Cardiac muscle cell (in vitro differentiated cells and primary cell): Measurements from ENCODE around the gene ACP1. TPM values are rescaled to one million over a fixed set of nuclear protein-coding genes. Genes with fewer than 3 reads are reported as not detected.

Source experiments
- DNase-seq, 2 donors: peaks; one replicate each; pipeline versions ENCODE4 v3.0.0 to v3.0.0-alpha.2; 2010 to 2017; ENCODE audit warnings: low read depth in 1 of 2, low spot score in 1 of 2
- H3K27ac ChIP-seq: fragments of 200-600 bp; sonication (generic); 2 replicates; pipeline ENCODE4 v1.5.1; 2016
- H3K27me3 ChIP-seq: fragments of 200-600 bp; sonication (generic); 2 replicates; pipeline ENCODE4 v1.6.0; 2016; ENCODE audit warnings: control low read depth
- H3K36me3 ChIP-seq: fragments of 200-600 bp; sonication (generic); 2 replicates; pipeline ENCODE4 v1.5.1; 2016; ENCODE audit warnings: control low read depth
- H3K4me1 ChIP-seq: fragments of 200-600 bp; sonication (generic); 2 replicates; pipeline ENCODE4 v1.8.1; 2017; ENCODE audit warnings: low read depth, mild to moderate bottlenecking, mixed run types
- H3K4me3 ChIP-seq: fragments of 200-600 bp; sonication (generic); 2 replicates; pipeline ENCODE4 v1.5.1; 2016; ENCODE audit warnings: mild to moderate bottlenecking
- H3K9me3 ChIP-seq: fragments of 200-600 bp; sonication (generic); 2 replicates; pipeline ENCODE4 v1.5.1; 2017; ENCODE audit warnings: low read depth, mild to moderate bottlenecking, control low read depth
- CTCF ChIP-seq: IDR thresholded peaks from 2 replicates; pipeline ENCODE4 v1.5.1; 2012; ENCODE audit warnings: low read depth, mild to moderate bottlenecking, low read length
- polyA plus RNA-seq: library from polyadenylated mRNA; unstranded; fragments of >200 nt; fragmentation: Nextera tagmentation; extraction: Ambion mirVana; gene quantifications from 2 replicates; pipeline ENCODE4 v1.2.1, GENCODE V29; 2016
- total RNA-seq: library from RNA; depleted of rRNA; stranded (reverse); fragments of >200 nt; gene quantifications from 2 replicates; pipeline ENCODE4 v1.2.3, GENCODE V29; 2016

ACP1 gene
- total and polyA plus RNA-seq, 2 experiments from 2014 or later = 92.8 to 216 TPM

- Histone ChIP-seq H3K9me3 (no peaks in the 10 kb centered on the region), H3K36me3 (peaks cover 28% of the 10 kb centered on the region), H3K27me3 (peaks cover 23% of the 10 kb centered on the region), H3K27ac (no peak overlapping the region), H3K4me1 (no peaks in the 10 kb centered on the region), H3K4me3 (no peak overlapping the region)
- DNase-seq = no peak
- TF ChIP-seq CTCF = no peak
Observed at GRCh38 chr2:281381-281780, 16.6 kb downstream of the ACP1 start.

GRCh38 chr2:282371-283263 is 17.9 kb downstream of the ACP1 start:
- DNase-seq = no peak
- H3K36me3 ChIP-seq = peaks cover 17% of the 10 kb centered on the region
- H3K27me3 ChIP-seq = peaks cover 35% of the 10 kb centered on the region
- H3K4me1 ChIP-seq = peaks cover 4% of the 10 kb centered on the region
- no peak for TF ChIP-seq CTCF
- H3K9me3 ChIP-seq = no peaks in the 10 kb centered on the region
- no peak overlapping the region for H3K4me3 ChIP-seq
- no peak overlapping the region for H3K27ac ChIP-seq

GRCh38 chr2:283996-284794 is 19.4 kb downstream of the ACP1 start:
- no peak overlapping the region for H3K27ac ChIP-seq
- H3K4me3 ChIP-seq = no peak overlapping the region
- peaks cover 51% of the 10 kb centered on the region for H3K27me3 ChIP-seq
- TF ChIP-seq CTCF = no peak
- peaks cover 4% of the 10 kb centered on the region for H3K4me1 ChIP-seq
- DNase-seq = no peak
- H3K9me3 ChIP-seq = no peaks in the 10 kb centered on the region
- H3K36me3 ChIP-seq = peaks cover 8% of the 10 kb centered on the region

GRCh38 chr2:284896-285492 is 20.2 kb downstream of the ACP1 start:
- no peak for TF ChIP-seq CTCF
- H3K9me3 ChIP-seq = no peaks in the 10 kb centered on the region
- peaks cover 7% of the 10 kb centered on the region for H3K4me1 ChIP-seq
- H3K4me3 ChIP-seq = no peak overlapping the region
- DNase-seq = peak in 1 of 2 donors; percentile 53
- H3K36me3 ChIP-seq = no peaks in the 10 kb centered on the region
- H3K27ac ChIP-seq = no peak overlapping the region
- peaks cover 59% of the 10 kb centered on the region for H3K27me3 ChIP-seq

- H3K36me3 ChIP-seq = no peaks in the 10 kb centered on the region
- no peak overlapping the region for H3K4me3 ChIP-seq
- H3K4me1 ChIP-seq = peaks cover 7% of the 10 kb centered on the region
- H3K27ac ChIP-seq = no peak overlapping the region
- TF ChIP-seq CTCF = no peak
- peak in 1 of 2 donors; percentile 76 for DNase-seq
- H3K9me3 ChIP-seq = no peaks in the 10 kb centered on the region
- peaks cover 64% of the 10 kb centered on the region for H3K27me3 ChIP-seq
Observed at GRCh38 chr2:285531-285930, 20.8 kb downstream of the ACP1 start.
